NCI-H2029 (cell line): ENCODE measurements around the gene KIF5A.
A peak's percentile ranks its signal among the peaks of the same experiment; 100 is the strongest.
"Not testable (repeated sequence)": the region's sequence is repeated elsewhere in the genome, so short reads cannot be mapped to it uniquely, and the experiment has no call there.

Experiments
- DNase-seq: peaks from one replicate; lab custom pipeline; 2025; lab: John Stamatoyannopoulos, UW

The KIF5A gene

DNA sequence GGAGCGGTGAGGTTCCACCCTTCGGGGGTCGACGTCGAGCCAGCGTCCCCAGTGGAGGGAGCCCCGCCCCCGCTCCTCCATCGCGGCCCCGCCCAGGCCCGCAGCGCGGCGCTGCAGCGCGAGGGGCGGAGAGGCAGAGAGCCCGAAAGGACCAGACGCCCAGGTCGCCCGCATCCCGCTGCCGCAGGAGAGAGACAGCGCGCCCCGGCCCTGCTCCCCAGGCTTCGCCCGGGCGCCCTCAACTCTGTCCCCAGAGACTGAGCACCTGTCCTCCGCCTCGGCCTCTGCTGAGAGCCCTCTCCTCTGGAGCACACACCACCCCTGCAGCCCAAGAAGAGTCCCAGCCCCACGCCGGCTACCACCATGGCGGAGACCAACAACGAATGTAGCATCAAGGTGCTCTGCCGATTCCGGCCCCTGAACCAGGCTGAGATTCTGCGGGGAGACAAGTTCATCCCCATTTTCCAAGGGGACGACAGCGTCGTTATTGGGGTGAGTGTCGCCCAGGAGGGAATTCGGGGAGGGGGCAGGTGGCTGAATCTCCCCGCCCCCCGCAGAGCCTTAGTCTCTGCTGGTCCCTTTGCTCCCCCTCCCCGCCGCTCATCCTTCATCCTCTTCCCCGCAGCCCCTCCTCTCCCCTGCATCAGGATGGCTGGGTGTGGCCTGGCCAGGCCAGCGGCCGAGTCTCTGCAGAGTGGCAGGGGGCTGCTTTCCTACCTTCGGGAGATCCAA is at the start of gene KIF5A:
KIF5A (plus strand) TSS at position 136 of the 732 bp plus-strand sequence; CDS start at position 364, 228 bp downstream.
- no peak for DNase-seq

GRCh38 chr12:57500213-57500612 is 49.6 kb upstream of the KIF5A start:
- DNase-seq = no peak

DNA sequence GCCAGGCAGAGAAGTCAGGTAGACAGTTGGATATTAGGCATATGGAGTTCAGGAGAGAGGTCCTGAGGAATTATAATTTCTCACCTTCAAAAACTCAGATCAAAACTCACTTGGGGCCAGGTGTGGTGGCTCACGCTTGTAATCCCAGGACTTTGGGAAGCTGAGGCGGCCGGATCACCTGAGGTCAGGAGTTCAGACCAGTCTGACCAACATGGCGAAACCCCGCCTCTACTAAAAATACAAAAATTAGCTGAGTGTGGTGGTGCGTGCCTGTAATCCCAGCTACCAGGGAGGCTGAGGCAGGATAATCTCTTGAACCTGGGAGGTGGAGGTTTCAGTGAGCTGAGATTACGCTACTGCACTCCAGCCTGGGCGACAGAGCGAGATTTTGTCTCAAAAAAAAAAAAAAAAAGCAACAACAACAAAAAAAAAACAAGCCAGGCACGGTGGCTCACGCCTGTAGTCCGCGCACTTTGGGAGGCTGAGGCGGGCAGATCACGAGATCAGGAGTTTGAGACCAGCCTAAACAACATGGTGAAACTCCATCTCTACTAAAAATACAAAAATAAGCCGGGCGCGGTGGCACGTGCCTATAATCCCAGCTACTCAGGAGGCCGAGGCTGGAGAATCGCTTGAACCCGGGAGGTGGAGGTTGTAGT is 47.4 kb upstream of the KIF5A start:
- DNase-seq = not testable (repeated sequence)

- DNase-seq = not testable (repeated sequence)
These were observed 43.3 kb upstream of the KIF5A start for GRCh38 chr12:57506541-57506940.

DNA sequence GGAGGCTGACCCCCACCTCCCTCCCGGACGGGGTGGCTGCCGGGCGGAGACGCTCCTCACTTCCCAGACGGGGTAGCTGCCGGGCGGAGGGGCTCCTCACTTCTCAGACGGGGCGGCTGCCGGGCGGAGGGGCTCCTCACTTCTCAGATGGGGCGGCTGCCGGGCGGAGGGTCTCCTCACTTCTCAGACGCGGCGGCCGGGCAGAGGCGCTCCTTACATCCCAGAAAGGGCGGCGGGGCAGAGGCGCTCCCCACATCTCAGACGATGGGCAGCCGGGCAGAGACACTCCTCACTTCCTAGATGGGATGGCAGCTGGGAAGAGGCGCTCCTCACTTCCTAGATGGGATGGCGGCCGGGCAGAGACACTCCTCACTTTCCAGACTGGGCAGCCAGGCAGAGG is 42.0 kb upstream of the KIF5A start:
- DNase-seq = not testable (repeated sequence)

DNA sequence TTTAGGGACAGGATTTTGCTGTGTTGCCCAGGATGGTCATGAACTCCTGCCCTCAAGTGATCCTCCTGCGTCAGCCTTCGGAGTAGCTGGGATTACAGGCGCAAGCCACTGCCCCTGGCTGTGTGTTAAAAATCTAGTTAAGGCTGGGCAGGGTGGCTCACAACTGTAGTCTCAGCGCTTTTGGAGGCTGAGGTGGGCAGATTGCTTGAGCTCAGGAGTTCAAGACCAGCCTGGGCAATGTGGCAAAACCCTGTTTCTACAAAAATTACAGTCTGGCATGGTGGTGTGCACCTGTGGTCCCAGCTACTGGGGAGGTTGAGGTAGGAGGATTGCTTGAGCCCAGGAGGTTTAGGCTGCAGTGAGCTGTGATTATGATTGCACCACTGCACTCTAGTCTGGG is 38.7 kb upstream of the KIF5A start:
- DNase-seq = no peak

DNA sequence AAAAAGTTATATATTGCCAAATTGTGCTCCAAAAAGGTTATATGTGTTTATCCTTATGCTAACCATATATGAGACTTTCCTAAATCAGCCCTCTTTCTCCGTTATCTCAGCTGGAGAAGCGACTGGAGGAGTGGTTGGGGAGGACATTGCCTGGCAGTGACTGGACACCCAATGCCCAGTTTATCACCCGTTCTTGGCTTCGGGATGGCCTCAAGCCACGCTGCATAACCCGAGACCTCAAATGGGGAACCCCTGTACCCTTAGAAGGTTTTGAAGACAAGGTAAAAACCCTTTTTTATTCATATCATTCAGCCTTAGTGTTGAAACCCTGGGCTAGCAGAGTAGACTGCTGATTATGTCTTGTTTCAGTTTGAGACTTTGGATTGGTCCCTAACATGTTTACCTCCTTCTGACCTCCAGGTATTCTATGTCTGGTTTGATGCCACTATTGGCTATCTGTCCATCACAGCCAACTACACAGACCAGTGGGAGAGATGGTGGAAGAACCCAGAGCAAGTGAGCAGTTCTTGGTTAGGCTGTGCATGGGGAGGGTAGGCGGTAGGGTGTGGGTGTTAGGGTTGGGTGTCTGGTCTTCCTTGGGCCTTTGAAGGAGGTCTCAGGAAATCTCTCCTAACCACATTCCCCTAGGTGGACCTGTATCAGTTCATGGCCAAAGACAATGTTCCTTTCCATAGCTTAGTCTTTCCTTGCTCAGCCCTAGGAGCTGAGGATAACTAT is 38.1 kb upstream of the KIF5A start:
- DNase-seq = no peak

GRCh38 chr12:57512665-57513064 is 37.2 kb upstream of the KIF5A start:
- DNase-seq = no peak

GRCh38 chr12:57513266-57513665 is 36.6 kb upstream of the KIF5A start:
- DNase-seq = no peak

GRCh38 chr12:57513677-57514076 is 36.2 kb upstream of the KIF5A start:
- DNase-seq = not testable (repeated sequence)

GRCh38 chr12:57514246-57514645 is 35.6 kb upstream of the KIF5A start:
- not testable (repeated sequence) for DNase-seq

GRCh38 chr12:57514720-57515407 is 35.0 kb upstream of the KIF5A start:
- no peak for DNase-seq

DNA sequence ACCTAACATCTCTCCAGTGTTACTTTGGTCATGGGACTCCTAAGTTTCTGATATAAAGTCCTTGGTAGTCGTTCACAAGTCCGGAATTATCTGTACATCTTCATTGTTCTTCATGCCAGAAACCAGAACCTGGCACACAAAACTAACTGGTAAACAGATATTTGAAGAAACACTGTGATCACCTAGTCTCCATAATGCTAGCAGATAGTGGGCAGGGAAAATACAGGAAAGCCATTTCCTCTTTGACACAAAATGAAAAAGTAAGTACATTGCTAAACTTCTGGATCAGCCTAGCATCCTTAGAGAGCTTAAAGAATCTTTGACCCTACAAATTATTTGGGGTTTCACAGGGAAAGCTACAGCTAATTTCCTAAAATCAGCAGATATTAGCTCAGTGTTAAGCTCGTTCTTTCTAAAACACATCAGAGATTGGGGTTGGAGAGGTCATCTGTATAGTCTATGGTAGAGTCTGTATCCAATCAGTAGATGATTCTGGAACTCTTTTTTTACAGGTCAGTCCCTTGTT is 34.4 kb upstream of the KIF5A start:
- no peak for DNase-seq

GRCh38 chr12:57515934-57516541 is 33.8 kb upstream of the KIF5A start:
- no peak for DNase-seq

- no peak for DNase-seq
These were observed 33.2 kb upstream of the KIF5A start for GRCh38 chr12:57516617-57517153.

DNA sequence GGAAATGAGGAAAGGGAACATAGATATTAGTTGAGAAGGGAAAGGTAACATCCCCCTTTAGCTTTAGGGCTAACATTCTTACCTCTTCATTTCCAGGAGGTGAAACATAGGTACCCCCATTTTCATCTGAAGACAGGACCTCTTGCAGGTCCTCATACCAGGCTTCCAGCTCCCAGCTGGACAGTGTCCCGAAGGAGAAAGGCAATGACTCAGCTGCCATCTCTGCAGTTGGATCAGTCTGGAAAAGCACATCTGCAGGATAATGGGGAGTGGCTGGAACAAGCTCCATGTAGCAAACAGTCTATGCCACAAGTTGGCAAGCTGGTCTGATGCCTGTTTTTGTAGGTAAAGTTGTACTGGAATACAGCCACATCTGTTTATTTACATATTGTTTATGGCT is 32.7 kb upstream of the KIF5A start:
- DNase-seq = no peak

GRCh38 chr12:57517718-57518117 is 32.1 kb upstream of the KIF5A start:
- DNase-seq = not testable (repeated sequence)

GRCh38 chr12:57518176-57518919 is 31.5 kb upstream of the KIF5A start:
- no peak for DNase-seq

DNA sequence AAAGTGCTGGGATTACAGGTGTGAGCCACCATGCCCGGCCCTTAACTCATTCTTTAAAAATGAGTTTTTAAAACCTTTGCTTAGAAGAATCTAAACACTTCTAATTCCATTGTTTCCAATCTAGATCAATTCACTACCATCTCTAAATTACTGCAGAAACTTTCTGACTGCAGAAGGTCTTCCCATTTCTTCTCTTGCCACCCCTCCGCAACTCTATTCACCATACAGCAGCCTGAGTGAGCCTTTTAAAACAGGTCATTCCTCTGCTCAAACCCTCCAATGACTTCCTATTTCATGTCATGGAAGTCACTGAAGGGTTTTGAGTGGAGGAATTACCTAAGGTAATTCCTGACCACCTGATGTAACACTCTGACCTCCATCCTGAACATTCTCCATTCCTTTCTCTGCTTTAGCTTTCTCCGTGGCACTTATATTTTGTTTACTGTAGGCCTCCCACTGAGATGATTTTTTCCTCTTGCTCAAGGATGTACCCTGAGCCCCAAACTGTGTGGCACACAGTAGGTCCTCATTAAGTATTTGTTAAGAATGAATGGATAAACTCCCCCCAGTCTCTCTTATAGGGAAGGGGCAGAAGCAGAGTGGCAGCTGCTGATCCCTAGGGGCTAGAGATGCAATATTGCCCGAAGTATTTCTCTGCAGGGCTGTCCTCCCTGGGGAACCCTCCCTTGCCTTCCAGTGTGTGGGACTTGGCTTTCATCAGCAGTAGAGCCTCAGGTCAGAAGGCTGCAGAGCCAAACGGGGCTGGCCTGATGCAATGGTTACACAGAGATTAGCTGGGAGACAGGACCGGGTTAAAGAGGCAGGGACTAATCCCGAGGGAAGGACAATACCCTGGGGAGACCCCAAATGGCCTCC is 30.7 kb upstream of the KIF5A start:
- no peak for DNase-seq

DNA sequence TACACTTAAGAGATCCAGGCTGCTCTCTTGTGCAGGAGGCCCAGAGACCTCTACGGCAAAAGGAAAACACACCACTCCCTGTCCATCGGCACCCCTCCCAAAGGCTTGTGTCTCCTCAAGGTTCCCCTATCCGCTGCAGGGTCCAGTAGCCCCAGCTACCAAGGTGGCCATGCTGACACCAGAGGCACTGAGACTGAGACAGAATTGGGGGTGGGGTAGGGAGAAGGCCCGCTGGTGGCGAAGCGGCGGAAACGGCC is 30.1 kb upstream of the KIF5A start:
- DNase-seq = peak; percentile 19
